Endothelial cell of umbilical vein (primary cell): Measurements from ENCODE around the gene SHBG.

ENCODE experiments used
- MYC ChIP-seq: IDR thresholded peaks from one replicate; pipeline ENCODE4 v1.6.1; 2011; ENCODE audit warnings: mild to moderate bottlenecking, low read depth, low read length
- POLR2A ChIP-seq: IDR thresholded peaks from 2 replicates; pipeline ENCODE4 v1.6.1; 2012; ENCODE audit warnings: low read depth, mild to moderate bottlenecking, control low read depth, low read length
- POLR2AphosphoS5 ChIP-seq: IDR thresholded peaks from 2 replicates; pipeline ENCODE4 v1.6.1; 2012; ENCODE audit warnings: low read depth, mild to moderate bottlenecking, control low read depth, low read length, moderate library complexity; ENCODE audit not compliant: insufficient read depth
- TF ChIP-seq, protein P1 (sequence below), 2 donors: IDR thresholded peaks; 1 replicate in 1 of 2; 2 replicates in 1 of 2; pipeline ENCODE4 v1.5.1; 2011; ENCODE audit warnings: low read length in 2 of 2, mild to moderate bottlenecking in 2 of 2, moderate library complexity in 2 of 2, control low read depth in 1 of 2, inconsistent platforms in 1 of 2, low read depth in 1 of 2; ENCODE audit not compliant: insufficient read depth in 1 of 2; ENCODE audit errors: extremely low read depth in 1 of 2

DNA sequence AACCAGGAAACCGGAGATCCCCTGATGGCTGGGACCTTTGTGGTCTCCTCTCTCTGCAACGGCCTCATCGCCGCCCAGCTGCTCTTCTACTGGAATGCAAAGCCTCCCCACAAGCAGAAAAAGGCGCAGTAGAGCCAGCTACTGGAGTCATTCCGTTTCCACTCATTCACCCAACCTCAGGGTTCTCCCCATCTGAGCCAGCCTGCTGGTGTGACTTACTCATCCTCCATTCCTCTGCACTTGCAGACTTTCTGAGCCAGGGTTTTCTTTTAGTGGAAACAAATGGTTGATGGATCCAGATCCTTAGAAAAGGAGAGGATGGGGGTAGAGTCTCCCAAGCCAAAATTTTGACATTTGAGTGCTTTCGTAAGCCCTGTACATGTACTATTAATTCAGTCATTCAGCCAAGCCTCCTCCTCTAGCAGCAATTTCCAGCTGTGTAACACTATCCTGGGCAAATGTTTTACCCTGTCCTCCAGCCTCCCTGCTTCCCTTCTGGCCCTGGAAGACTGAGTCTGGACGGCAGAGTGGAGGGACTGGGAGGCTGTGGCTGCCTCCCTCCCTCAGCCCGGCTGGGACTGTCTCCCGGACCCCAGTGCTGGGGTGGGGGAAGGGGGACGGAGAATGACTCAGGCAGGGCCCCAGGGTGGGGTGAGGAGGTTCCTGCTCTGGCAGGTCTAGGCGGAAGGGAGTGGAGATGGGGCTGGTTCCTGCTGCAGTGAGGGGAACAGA lies 42.3 kb upstream of the SHBG start:
- TF ChIP-seq, protein P1, sequence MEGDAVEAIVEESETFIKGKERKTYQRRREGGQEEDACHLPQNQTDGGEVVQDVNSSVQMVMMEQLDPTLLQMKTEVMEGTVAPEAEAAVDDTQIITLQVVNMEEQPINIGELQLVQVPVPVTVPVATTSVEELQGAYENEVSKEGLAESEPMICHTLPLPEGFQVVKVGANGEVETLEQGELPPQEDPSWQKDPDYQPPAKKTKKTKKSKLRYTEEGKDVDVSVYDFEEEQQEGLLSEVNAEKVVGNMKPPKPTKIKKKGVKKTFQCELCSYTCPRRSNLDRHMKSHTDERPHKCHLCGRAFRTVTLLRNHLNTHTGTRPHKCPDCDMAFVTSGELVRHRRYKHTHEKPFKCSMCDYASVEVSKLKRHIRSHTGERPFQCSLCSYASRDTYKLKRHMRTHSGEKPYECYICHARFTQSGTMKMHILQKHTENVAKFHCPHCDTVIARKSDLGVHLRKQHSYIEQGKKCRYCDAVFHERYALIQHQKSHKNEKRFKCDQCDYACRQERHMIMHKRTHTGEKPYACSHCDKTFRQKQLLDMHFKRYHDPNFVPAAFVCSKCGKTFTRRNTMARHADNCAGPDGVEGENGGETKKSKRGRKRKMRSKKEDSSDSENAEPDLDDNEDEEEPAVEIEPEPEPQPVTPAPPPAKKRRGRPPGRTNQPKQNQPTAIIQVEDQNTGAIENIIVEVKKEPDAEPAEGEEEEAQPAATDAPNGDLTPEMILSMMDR (IDR thresholded peaks at IDR 0.05; ENCODE audit: extremely low read depth in 1 of 2, insufficient read depth in 1 of 2, low read depth in 1 of 2, low read length in 2 of 2), result no peak
- TF ChIP-seq POLR2AphosphoS5 (no peak), POLR2A (no peak), MYC (no peak)
